Adipocyte (in vitro differentiated cells): ENCODE data around the gene HMCN2.

ENCODE experiments used
- DNase-seq: peaks from one replicate; pipeline ENCODE4 v3.0.0-alpha.2; 2015; ENCODE audit warnings: low read depth
- H3K27me3 ChIP-seq: replicated peaks from 2 replicates; pipeline ENCODE4 v1.7.0; 2013; ENCODE audit warnings: mild to moderate bottlenecking, low read length, moderate library complexity; ENCODE audit not compliant: control insufficient read depth, insufficient read depth
- H3K36me3 ChIP-seq: 2 replicates; pipeline ENCODE4 v1.7.0; 2013; ENCODE audit warnings: low read length, mild to moderate bottlenecking, moderate library complexity; ENCODE audit not compliant: control insufficient read depth, insufficient read depth, severe bottlenecking
- H3K4me1 ChIP-seq: 2 replicates; pipeline ENCODE4 v1.7.0; 2013; ENCODE audit warnings: mild to moderate bottlenecking, low read length, moderate library complexity; ENCODE audit not compliant: control insufficient read depth, insufficient read depth
- H3K4me3 ChIP-seq: 2 replicates; pipeline ENCODE4 v1.7.0; 2013; ENCODE audit warnings: mild to moderate bottlenecking, low read length, moderate library complexity
- H3K9ac ChIP-seq: 2 replicates; pipeline ENCODE4 v1.7.0; 2013; ENCODE audit warnings: mild to moderate bottlenecking, low read length, moderate library complexity
- H3K9me3 ChIP-seq: 2 replicates; pipeline ENCODE4 v1.7.0; 2013; ENCODE audit warnings: mild to moderate bottlenecking, low read length, moderate library complexity; ENCODE audit not compliant: control insufficient read depth

The HMCN2 gene

DNA sequence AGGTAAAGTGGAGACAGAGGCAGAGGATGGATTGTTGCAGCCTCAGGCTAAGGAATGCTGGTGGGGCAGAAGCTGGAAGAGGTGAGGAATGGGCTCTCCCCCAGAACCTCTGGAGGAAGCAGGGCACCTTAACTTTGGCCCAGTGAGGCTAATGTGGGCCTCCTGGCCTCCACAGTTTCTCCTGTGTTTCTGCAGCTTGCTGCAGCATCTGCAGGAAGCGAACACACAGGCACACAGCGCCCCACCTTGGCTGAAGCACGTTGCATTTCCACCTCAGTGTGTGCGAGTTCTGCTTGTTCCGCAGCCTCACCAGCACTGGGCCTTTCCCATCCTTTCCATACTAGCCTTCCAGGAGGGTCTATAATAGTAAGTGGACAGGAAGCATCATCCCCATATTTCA is 152.0 kb downstream of the HMCN2 start:
- H3K9ac ChIP-seq = no peak overlapping the region
- no peak for DNase-seq
- H3K36me3 ChIP-seq = no peaks in the 10 kb centered on the region
- H3K4me3 ChIP-seq = no peak overlapping the region
- no peaks in the 10 kb centered on the region for H3K4me1 ChIP-seq
- H3K9me3 ChIP-seq = no peaks in the 10 kb centered on the region
- H3K27me3 ChIP-seq = peaks cover 30% of the 10 kb centered on the region

DNA sequence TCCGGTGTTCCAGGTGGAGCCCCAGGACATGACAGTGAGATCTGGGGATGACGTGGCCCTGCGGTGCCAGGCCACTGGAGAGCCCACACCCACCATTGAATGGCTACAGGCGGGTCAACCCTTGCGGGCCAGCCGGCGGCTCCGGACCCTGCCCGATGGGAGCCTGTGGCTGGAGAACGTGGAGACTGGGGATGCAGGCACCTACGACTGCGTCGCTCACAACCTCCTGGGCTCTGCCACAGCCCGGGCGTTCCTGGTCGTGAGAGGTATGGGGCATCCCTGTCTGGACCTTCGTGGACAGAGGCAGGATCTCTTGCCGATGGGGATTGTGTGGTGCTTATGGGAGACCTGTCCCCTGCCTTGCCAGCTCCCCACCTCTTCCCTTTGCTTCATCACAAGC is 153.2 kb downstream of the HMCN2 start:
- no peak overlapping the region for H3K9ac ChIP-seq
- H3K36me3 ChIP-seq = no peaks in the 10 kb centered on the region
- no peaks in the 10 kb centered on the region for H3K4me1 ChIP-seq
- peaks cover 40% of the 10 kb centered on the region for H3K27me3 ChIP-seq
- H3K4me3 ChIP-seq = no peak overlapping the region
- DNase-seq = no peak
- H3K9me3 ChIP-seq = no peaks in the 10 kb centered on the region

DNA sequence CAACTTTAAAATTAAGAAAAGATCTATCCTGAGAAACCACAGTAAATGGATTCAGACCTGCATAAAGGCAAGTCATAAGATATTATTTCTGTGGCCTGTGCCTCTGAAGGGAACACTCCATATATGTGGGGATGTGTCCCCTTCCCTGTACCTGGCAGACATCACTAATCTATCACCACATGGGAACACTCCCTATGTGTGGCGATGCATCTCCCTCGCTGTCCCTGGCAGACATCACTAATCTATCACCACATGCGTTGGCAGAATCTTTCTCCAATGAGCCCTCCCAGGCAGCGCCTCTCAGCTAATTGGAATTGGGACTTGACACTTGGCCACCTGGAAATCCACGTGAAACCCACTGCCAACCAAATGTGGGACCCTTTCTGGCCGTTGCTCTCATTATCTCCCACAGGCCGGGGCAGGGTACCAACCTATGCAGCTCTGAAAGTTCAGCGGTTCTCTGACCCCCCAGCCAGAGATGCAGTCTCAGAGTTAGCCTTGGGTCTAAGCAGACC is 154.0 kb downstream of the HMCN2 start:
- no peak for DNase-seq
- H3K4me1 ChIP-seq = no peaks in the 10 kb centered on the region
- no peaks in the 10 kb centered on the region for H3K36me3 ChIP-seq
- H3K4me3 ChIP-seq = no peak overlapping the region
- no peaks in the 10 kb centered on the region for H3K9me3 ChIP-seq
- peaks cover 40% of the 10 kb centered on the region for H3K27me3 ChIP-seq
- no peak overlapping the region for H3K9ac ChIP-seq

DNA sequence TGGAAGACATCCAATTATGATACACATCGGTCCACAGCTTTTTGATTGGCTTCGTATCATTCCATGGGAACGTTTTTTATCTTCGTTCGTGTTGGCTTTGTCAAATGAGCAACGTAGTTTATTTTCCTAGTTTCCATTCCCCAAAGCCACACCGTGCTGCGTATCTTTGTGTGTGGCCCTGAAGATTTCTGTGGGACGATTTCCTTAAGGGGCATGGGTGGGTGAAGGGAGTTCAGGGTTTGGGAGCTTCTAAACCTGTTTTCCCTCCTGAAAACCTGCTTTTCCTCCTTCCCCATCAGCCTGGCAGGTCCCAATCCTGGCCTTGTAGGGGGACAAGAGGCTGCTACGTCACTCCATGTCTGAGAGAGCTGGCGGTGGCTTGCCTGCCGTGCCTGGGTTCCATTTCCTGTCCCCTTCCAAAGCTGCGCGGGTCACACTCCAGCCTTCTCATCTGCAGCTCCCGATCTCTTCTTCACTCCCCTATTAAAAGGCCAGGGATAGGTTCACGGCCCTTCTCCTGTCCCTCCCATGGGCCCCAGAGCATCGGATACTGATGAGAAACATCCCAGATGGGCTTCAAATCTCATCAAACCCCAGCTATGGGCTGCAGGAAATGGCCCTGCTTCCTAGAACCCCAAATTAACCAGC is 155.7 kb downstream of the HMCN2 start:
- H3K4me1 ChIP-seq = peaks cover under 1% of the 10 kb centered on the region
- no peak for DNase-seq
- H3K27me3 ChIP-seq = peaks cover 36% of the 10 kb centered on the region
- H3K9me3 ChIP-seq = no peaks in the 10 kb centered on the region
- no peak overlapping the region for H3K9ac ChIP-seq
- no peaks in the 10 kb centered on the region for H3K36me3 ChIP-seq
- no peak overlapping the region for H3K4me3 ChIP-seq

DNA sequence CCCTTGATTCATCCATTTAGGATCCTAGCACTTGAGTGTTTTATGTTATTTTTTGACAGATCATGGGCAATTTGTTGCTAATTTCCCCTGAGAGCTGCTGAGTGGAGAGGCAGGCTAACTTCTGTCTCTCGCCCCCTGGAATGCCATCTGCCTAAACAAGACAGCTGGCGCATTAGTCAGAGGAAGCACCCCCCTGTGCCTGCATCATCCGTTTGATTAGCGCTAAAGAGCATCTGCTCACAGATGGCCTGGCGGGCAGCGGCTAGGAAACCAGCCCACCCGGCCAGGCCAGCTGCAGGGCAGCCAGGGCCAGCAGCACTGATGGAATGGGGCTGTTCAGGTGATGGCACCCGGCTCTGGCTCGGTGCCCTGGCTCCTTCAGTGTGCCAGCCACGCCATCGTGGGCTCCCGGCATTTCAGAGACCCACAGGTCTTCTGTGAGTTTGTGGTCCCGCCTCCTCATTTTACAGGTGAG is 156.3 kb downstream of the HMCN2 start:
- peak; percentile 56 for DNase-seq
- Histone ChIP-seq H3K4me3 (no peak overlapping the region), H3K36me3 (no peaks in the 10 kb centered on the region), H3K9me3 (no peaks in the 10 kb centered on the region), H3K27me3 (peaks cover 36% of the 10 kb centered on the region), H3K4me1 (peaks cover 6% of the 10 kb centered on the region), H3K9ac (no peak overlapping the region)

DNA sequence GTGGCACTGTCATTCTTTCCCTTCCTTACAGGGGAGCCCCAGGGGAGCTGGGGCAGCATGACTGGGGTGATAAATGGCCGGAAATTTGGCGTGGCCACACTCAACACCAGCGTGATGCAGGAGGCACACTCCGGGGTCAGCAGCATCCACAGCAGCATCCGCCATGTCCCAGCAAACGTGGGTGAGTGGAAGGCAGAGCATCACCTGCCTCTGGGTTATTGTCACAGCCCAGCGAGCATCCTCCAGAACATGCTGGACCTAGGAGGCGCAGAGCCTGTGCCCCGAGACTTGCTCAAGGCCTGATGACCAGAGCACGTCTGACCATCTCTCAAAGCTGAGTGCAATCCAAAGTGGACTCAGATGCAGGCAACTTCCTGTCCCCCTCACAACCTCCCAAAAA is 157.0 kb downstream of the HMCN2 start:
- Histone ChIP-seq H3K4me1 (peaks cover 13% of the 10 kb centered on the region), H3K27me3 (peaks cover 34% of the 10 kb centered on the region), H3K4me3 (no peak overlapping the region), H3K9ac (no peak overlapping the region), H3K9me3 (no peaks in the 10 kb centered on the region), H3K36me3 (no peaks in the 10 kb centered on the region)
- DNase-seq = no peak

DNA sequence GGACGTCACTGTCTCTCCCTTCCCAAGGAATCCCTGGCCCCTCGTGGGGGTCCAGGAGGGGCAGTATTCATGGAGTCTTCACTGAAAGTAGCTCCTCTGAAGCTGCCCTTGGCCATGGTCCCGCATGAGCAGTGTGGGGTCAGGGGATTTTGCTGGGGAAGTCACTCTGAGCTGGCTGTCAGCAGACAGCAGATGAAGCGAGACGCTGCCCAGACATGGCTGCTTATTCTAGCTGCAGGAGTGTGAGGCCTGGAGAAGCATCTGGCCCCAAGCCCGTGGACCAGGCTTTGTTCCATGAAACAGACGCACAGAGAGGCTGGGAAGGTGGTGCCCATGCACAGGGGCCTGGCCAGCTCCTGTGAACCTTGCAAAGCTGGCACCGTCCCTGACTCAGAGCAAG is 157.7 kb downstream of the HMCN2 start:
- DNase-seq = no peak
- H3K9me3 ChIP-seq = no peaks in the 10 kb centered on the region
- peaks cover 30% of the 10 kb centered on the region for H3K27me3 ChIP-seq
- H3K4me3 ChIP-seq = no peak overlapping the region
- no peak overlapping the region for H3K9ac ChIP-seq
- H3K4me1 ChIP-seq = peaks cover 13% of the 10 kb centered on the region
- H3K36me3 ChIP-seq = no peaks in the 10 kb centered on the region

DNA sequence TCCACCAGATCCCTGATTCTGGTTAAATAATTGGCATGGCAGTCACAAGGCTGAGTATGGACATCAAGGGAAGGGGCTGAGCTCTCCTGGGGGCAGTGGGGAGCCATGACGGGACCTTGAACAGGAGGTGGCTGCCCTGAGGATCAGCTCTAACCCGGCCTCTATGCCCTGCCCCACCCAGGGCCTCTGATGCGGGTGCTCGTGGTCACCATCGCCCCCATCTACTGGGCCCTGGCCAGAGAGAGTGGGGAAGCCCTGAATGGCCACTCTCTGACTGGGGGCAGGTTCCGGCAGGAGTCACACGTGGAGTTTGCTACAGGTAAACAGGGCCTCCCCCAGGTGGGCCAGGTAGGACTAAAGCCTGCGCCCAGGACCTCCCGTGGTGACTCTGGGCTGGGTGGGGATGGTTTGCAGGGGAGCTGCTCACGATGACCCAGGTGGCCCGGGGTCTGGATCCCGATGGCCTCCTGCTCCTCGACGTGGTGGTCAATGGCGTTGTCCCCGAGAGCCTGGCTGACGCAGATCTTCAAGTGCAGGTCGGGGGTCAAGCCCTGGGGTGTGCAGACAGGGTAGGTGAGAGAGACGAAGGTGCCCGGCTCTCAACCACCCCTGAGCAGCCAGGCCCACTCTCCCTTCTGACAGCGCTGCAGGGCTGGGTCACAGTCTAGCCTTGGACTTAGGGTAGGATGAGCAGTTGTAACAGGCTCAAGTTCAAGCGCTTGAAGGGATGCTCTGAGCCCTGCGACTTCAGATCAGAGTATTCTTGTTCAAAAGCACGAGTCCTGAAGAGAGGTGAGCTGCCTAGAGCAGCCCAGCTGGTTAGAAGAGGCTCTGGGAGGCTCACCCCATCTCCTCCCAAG is 159.3 kb downstream of the HMCN2 start:
- Histone ChIP-seq H3K4me3 (no peak overlapping the region), H3K9ac (no peak overlapping the region), H3K36me3 (no peaks in the 10 kb centered on the region), H3K9me3 (no peaks in the 10 kb centered on the region), H3K27me3 (peaks cover 16% of the 10 kb centered on the region), H3K4me1 (peaks cover 13% of the 10 kb centered on the region)
- no peak for DNase-seq

DNA sequence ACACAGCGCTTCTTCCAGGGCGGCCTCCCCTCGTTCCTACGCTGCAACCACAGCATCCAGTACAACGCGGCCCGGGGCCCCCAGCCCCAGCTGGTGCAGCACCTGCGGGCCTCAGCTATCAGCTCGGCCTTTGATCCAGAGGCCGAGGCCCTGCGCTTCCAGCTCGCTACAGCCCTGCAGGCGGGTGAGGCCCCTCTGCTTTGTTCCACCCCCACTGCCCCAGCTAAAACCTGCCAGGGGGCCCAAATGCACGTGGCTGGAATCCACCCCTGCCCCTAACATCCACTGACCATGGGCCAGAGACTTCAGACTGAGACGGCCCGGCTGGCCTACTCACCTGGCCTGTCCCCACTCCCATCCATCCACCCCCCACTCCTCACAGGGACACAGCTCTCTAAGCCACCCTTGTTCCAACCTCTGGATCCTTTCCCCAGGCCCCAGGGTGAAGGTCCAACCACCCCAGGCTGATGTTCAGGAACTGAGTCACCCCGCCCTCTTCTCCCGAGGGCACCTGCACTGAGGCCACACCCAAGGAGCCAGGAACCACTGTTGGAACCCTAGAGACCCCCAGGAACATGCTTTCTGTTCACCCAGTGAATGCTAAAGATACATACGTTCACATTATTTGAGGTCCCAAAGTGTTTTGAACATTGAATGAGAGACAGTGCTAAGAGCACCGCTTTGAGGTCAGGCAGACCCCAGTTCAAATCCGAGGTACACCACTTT is 160.3 kb downstream of the HMCN2 start:
- H3K4me1 ChIP-seq = peaks cover 13% of the 10 kb centered on the region
- no peaks in the 10 kb centered on the region for H3K36me3 ChIP-seq
- no peaks in the 10 kb centered on the region for H3K9me3 ChIP-seq
- no peak overlapping the region for H3K9ac ChIP-seq
- DNase-seq = no peak
- H3K4me3 ChIP-seq = no peak overlapping the region
- peaks cover 16% of the 10 kb centered on the region for H3K27me3 ChIP-seq

DNA sequence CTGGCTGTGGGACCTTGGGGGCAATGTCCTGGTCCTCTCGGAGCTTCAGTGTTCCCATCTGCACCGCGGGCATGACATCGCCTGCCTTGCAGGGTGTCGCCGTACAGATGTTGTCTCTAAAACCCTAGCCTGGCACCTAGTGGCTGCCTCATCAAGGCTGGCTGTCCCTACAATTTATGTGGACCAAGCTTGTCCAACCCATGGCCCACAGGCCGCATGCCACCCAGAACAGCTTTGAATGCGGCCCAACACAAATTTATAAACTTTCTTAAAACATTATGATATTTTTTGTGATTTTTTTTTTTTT is 160.9 kb downstream of the HMCN2 start:
- Histone ChIP-seq H3K9me3 (no peaks in the 10 kb centered on the region), H3K4me1 (peaks cover 13% of the 10 kb centered on the region)
- DNase-seq = no peak

DNA sequence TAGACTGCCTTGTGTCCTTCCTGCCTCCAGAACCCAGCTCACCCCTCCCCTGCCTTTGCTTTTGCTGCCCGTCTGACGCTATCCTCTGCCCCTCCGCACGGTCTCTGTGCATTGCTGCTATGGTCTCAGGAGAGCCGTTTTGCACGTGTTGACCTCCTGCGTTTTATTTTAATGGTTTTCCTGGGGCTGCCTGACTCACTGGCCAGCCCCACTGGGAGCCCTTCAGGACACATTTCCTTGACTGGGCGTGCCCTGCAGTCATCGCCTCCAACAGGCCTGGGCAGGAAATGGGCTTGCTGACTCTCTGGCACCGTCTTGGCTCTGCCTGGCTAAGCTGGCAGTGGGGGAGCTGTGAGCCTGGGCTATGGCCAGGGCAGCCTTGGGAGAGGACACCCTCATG is 161.3 kb downstream of the HMCN2 start:
- Histone ChIP-seq H3K4me1 (peaks cover 13% of the 10 kb centered on the region), H3K9ac (no peak overlapping the region), H3K27me3 (peaks cover 16% of the 10 kb centered on the region), H3K36me3 (no peaks in the 10 kb centered on the region), H3K4me3 (no peak overlapping the region), H3K9me3 (no peaks in the 10 kb centered on the region)
- no peak for DNase-seq

More for the DNA sequence above, 160.9 kb downstream of the HMCN2 start:
- H3K4me3 ChIP-seq = no peak overlapping the region
- H3K27me3 ChIP-seq = peaks cover 16% of the 10 kb centered on the region
- no peak overlapping the region for H3K9ac ChIP-seq
- H3K36me3 ChIP-seq = no peaks in the 10 kb centered on the region
